Heart left ventricle (tissue), 13 donors: ENCODE results near the gene ZNF821.

Source experiments
- CTCF ChIP-seq, 12 donors: fragments of 200-600 bp; sonication (generic) in 4 of 12; IDR thresholded peaks; one replicate each; pipeline versions ENCODE4 v1.5.0 to v1.8.0; 2018 to 2022; ENCODE audit warnings: antibody characterized with exemption in 12 of 12, mild to moderate bottlenecking in 5 of 12
- POLR2A ChIP-seq, 2 donors: fragments of 450-650 bp; IDR thresholded peaks; one replicate each; pipeline ENCODE4 v1.6.1; 2017; ENCODE audit warnings: antibody characterized with exemption in 2 of 2, mild to moderate bottlenecking in 2 of 2, moderate library complexity in 2 of 2
- donor health status: ischemic (EF 13 %, LVEDD 7.1; RV severe dilation, severe dysfunction).
- donor health status: DM: no; HTN: yes; CAD: no.
- donor health status: DM: no; HTN: no; CAD: no.
- donor health status: ischemic (EF 25% LVEDD 6.9; RV normal size, moderate dysfunction).
- donor health status: ischemic (EF 25% LVEDD 5.7; RV mildly dilated, moderate dysfunction).
- donor health status: ischemic (EF 35%, LVEDD 5.7; RV mildly dilated, moderate dysfunction).
- donor health status: nonischemic (EF 11% LVEDD 7.7; RV severe dilation, severe dysfunction).
- donor health status: DM: yes; HTN: yes; CAD: no.
- donor health status: PGD.
- donor health status: ischemic (EF 29% LVEDD 5.4; RV normal size, mild dysfunction).
- donor health status: nonischemic (EF 23%, LVEDD 6.1; RV moderate dilation, normal function).

GRCh38 chr16:71854369-71854948, 29.5 kb downstream of the ZNF821 start:
- TF ChIP-seq POLR2A (IDR thresholded peaks at IDR 0.05) (no peak), CTCF (IDR thresholded peaks at IDR 0.05) (no peak)
